GM19455 (cell line): ENCODE measurements around the gene YTHDF1.
A peak's percentile ranks its signal among the peaks of the same experiment; 100 is the strongest.
"Not testable (repeated sequence)": the region's sequence is repeated elsewhere in the genome, so short reads cannot be mapped to it uniquely, and the experiment has no call there.

Source experiments
- ATAC-seq: cut with Tn5 transposase; IDR thresholded peaks from one replicate; pipeline ENCODE4 v1.9.1; 2021; ENCODE audit not compliant: unreplicated experiment

The YTHDF1 gene

DNA sequence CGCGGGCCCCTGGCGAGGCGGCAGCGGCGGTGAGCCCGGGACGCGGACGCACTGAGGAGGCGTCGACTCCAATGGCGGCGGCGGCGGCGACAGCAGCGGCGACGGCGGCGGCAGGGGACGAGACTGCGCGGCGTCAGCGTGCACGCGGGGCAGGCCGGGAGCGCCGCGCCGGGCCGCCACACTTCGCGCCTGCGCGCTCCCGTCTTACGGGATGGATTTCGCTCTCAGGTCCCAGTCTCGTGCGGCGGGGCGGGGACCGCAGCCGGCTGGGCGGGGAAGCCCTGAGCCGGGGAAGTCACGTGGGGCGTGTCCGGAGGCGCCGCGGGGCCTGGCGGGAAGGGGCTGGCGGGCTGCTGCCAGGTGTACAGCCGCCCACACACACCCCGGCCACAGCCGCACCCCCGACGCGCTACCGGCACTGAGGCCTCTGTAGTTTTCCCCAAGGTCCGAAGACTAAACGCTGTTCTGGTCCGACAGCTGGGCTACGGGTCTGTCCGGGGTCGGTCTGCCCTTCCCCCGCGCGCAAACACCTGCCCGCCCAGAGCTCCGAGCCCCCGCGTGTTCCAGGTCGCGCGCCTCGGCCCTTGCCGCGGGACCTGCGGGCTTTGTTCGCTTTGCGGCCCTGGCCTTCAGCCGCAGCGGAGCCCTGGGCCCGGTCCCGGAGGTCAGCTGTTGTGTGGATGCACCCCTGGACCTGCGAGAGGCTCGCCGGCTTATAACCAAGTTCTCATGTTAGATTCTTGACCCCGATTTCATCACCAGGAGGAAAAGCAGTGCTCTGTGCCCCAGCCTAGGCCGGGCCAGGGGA lies at the start of gene YTHDF1:
Gene YTHDF1 (minus strand): TSS at position 91 of the 808 bp plus-strand sequence. CDS start 239 bp downstream, outside the sequence.
- peak; percentile 85 for ATAC-seq

DNA sequence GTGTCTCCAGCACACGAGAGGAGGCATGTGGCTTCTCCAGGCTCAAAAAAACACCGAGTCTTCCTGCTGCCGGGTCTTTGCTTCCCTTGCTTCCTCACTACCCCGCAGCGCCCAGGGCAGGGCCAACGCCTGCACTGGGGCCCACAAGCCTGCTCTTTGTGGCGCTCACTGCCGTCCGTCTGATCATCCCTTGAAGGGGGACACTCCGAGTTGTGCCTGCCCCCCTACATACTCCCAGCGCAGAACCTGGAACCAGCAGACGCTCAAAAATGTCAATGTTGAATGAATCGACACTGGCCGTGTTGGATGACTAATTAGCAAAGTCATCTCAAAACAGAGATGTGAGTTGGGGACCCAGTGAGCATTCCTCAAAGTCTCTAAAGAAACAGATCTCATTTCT lies 48.6 kb upstream of the YTHDF1 start:
- ATAC-seq: no peak

GRCh38 chr20:63264000-63264399 lies 48.1 kb upstream of the YTHDF1 start:
- no peak for ATAC-seq

DNA sequence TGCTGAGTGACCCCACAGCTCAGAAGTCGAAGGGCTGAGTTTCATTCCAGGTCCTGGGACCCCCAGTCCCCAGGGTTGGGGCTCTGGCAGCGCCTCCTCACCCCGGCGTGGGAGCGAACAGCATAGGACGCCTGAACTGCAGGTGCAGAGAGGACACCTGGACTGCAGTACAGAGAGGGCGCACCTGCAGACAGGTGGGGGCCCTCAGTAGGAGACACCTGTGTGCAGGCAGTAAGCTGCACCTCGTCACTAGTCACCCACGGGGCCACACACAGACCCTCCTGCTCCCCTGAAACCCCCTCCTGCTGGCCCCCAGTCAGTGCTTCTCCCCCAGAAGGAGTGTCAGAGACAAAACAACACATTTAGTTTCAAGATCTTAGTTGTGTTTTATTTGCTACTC lies 46.9 kb upstream of the YTHDF1 start:
- no peak for ATAC-seq

- ATAC-seq: no peak
Observed at GRCh38 chr20:63261795-63262528, 46.0 kb upstream of the YTHDF1 start.

DNA sequence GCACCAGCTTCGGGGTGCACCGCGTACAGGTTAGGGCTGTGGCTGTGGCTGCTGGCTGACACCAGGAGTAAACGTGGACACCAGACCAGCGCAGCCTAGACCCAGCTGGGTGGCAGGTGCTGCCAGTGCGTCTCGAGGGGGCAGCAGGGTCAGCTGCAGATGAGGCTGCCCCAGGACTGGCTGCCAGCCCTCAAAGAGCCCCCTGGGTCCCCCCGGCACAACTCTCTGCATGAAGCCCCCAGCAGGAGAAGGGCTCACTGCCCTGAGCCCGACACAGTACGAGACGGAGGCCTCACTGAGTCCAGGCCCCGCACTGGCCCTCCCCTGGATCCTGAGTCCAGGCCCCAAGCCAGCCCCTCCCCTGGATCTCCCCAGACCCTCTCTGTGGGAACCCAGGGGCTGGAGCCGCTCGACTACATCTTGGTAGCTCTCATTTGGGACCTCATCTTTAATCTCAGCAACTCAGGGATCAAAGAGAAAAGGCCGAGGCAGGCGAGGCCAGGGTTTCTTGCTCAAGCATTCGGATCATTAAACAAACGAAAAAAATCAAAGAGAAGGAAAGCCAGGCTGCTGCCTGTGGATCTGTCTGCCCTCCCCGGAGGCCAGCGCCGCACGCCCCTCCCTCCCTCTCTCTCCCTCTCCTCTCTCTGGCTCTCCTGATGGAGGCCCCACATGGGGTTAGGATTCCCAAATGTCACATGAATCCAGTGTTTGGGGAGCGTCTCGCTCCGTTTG lies 45.3 kb upstream of the YTHDF1 start:
- no peak for ATAC-seq

DNA sequence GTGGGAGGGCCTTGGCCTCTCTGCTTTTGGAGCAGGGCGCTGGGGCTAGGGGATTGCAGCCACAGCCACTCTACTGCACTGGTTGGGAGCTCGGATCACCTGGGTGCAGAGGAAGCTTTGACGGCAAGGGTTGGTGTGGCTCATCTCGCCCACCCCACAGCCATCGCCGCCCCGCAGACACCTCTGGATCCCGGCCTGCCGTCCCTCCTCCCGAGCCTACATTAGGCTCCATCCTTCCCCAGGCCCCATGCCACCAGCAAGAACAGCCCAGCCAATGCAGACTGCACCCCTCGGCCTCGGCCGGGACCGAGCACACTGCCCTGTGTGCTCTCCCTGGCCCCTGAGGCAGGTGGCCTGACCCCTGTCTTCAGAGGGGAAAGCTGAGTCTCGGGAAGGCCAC lies 44.6 kb upstream of the YTHDF1 start:
- no peak for ATAC-seq

GRCh38 chr20:63259734-63260460 lies 44.0 kb upstream of the YTHDF1 start:
- ATAC-seq: no peak

- no peak for ATAC-seq
Observed at GRCh38 chr20:63258781-63259180, 42.9 kb upstream of the YTHDF1 start.

DNA sequence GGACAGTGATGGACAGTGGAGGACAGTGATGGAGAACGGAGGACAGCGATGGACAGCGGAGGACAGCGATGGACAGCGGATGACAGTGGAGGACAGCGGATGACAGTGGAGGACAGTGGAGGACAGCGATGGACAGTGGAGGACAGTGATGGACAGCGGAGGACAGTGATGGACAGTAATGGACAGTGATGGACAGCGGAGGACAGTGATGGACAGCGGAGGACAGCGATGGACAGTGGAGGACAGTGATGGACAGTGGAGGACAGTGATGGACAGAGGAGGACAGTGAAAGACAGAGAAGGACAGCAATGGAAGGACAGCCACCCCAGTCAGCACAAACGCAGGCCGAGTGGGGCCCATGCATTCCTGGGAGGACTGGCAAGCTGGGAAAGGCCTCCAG lies 41.7 kb upstream of the YTHDF1 start:
- no peak for ATAC-seq

DNA sequence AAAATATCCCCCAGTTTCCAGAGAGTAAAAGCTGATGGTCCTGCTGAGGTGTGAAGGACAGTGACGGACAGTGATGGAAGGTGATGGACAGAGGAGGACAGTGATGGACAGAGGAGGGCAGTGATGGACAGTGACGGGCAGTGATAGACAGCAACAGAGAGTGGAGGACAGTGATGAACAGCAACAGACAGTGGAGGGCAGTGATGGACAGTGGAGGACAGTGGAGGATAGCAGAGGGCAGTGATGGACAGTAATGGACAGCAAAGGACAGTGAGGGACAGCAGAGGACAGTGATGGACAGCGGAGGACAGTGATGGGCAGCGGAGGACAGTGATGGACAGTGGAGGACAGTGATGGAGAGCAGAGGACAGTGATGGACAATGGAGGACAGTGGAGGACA lies 41.0 kb upstream of the YTHDF1 start:
- no peak for ATAC-seq

DNA sequence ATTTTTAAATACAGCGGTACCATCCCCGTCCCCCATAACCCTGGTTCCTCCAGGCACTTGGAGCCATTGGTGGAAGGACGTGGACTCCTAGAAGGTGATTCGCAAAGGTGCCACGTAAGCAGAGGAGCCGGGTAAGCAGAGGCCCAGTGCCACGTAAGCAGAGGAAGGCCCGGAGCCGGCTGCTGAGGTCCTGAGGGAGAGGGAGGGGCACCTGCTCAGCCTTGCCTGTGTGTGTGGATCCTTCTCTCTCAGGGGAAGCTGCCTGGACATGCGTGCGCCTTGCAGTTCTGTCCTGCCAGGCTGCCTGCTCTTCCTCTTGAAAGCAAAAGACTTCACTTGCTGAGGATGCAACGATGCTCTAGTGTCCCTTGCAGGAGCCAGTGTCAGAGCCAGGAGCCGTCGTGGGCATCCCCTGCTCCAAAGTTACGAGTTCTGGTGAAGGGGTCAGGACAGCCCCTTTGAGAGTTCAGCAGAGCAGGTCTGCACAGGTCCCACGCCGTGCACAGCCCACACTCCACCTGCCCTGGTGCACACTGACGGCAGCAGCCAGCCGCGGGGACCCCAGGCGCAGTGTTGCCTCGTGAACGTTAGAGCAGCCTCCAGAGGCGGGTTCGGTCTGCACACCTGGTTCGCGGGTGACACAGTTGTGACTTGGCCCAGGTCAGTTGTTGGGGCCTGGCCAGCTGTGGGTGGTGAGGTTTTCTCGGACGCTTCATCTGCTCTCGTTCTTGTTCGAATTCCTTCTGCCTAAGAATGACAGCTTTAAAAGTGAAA lies 40.2 kb upstream of the YTHDF1 start:
- no peak for ATAC-seq

GRCh38 chr20:63254606-63255384 lies 38.9 kb upstream of the YTHDF1 start:
- no peak for ATAC-seq

DNA sequence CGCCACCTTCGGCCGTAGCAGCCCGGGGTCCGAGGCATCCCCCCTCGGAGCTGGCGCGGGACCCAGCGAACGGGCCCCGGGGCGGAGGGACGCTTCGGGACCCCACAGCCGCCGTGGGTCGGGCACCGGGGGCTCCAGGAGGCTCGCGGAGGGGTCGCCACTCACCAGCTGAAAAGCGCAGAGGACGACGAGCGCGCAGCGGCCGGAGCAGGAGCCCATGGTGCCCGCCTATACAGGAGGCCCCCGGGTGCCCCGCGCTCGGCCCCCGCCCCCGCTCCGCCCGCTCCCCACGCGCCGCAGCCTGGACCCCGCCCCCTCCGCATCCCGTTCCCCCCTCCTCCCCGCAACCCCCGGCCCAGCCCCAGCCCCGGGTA lies 38.3 kb upstream of the YTHDF1 start, which contains the start of gene NKAIN4:
Gene NKAIN4 (minus strand): TSS at position 232 of the 374 bp plus-strand sequence. CDS start 13 bp downstream, at position 219.
- ATAC-seq: no peak

DNA sequence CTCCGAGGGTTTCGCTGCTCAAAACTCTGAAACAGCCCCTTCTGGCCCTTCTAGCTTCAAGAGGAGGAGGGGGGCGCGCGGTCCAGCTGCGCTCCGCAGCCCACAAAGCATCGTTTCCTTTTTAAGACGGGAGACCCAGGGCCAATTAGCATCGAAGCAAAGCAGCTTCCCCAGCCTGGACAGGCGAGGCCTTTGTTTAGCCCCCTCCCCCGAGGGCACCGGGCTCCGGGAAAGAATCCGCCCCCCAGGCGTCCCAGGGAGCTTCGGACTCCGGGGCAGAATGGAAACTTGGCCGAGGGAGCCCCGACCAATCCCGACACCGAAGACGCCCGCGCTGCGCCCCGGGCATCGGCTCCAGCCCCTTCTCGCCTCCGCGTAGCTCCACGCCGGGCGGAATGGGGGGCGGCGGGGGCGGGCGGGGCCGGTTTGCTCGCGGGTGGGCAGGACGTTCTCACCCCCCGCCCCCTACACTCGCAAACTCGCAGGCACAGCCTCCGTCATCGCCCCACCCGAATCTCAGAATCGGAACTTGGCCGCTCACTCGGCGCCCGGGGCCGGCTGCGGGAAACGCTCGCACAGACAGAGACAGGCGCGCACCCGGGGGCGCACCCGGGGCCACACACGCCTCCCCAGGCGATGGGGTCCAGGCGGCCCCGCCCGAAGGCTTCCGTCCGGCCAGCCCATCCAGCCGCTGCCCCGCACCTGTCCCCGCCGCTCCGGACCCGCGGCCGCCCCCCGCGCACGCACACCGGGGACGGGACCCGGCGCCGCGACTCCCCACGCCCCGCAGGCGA lies 37.7 kb upstream of the YTHDF1 start:
- no peak for ATAC-seq

GRCh38 chr20:63253065-63253437 lies 37.1 kb upstream of the YTHDF1 start:
- no peak for ATAC-seq

DNA sequence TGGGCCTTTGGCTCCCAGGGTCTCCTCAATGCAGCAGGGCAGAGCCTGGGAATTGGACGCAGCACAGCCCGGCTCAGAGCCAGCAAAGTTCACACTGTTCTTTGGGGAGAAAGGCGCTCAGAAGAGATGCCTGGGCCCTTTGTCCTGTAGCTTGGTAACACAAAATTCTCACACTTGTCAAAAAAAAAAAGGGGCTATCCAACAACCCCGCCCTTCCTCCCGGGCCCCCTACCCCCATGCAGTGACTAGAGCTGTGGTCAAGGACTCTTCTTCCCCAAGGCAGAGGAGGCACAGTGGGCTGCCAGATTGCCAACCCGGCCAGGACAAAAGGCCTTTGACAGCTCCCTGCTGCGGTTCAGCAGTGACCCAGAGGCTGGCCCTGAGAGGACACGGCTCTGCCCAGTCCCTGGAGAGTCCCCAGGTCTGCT lies 36.4 kb upstream of the YTHDF1 start:
- no peak for ATAC-seq

- not testable (repeated sequence) for ATAC-seq
Observed at GRCh38 chr20:63251350-63251749, 35.4 kb upstream of the YTHDF1 start.

DNA sequence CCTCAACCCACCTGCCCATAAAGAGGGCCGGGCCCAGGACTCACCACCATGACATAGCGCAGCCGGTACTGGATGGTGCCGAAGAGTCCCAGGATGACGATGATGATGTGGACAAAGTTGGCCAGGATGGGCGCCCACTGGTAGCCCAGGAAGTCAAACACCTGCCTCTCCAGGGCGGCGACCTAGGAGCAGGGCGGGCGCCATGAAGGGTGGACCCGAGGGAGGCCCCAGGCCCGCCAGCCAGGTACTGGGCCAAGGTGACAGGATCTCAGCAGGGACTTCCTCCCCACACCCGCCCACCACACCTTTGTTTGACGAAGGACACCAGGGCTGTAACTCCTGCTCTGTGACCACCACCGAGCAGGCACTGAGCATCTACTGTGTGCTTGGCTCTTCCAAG lies 34.0 kb upstream of the YTHDF1 start:
- no peak for ATAC-seq
